Endothelial cell of umbilical vein (primary cell): ENCODE measurements around the gene TRIM58. TPM values are rescaled to one million over a fixed set of nuclear protein-coding genes. Genes with fewer than 3 reads are reported as not detected.

Source experiments
- BruUV-seq: library from RNA; stranded (reverse); fragments of 400-500 nt; replicated peaks from 2 replicates; lab custom pipeline; 2021; lab: Mats Ljungman, UMichigan
- CTCF ChIA-PET: fragments of 300-600, 350-600 bp; sonication (Branson Sonifier 250); formaldehyde crosslinking; loops from one replicate; lab custom pipeline; 2021; ENCODE audit warnings: antibody characterized with exemption, inconsistent platforms; lab: Charles Lee
- POLR2A ChIA-PET: fragments of 300-600, 350-600 bp; sonication (Branson Sonifier 250); formaldehyde crosslinking; loops from one replicate; lab custom pipeline; 2021; ENCODE audit warnings: antibody characterized with exemption, inconsistent platforms; lab: Charles Lee
- DNase-seq: peaks from one replicate; pipeline ENCODE4 v3.0.0-alpha.2; 2011; ENCODE audit warnings: low read depth, low spot score
- FAIRE-seq: peaks from 2 replicates; lab custom pipeline; 2011; peaks lifted over from hg19 to GRCh38; lab: Jason Lieb, UNC
- H2AFZ ChIP-seq: 2 replicates; pipeline ENCODE4 v1.6.0; 2012; ENCODE audit warnings: low read depth, low read length, control low read depth, inconsistent platforms
- H3K27ac ChIP-seq: 2 replicates; pipeline ENCODE4 v1.5.1; 2011; ENCODE audit warnings: low read depth, mild to moderate bottlenecking, control low read depth, low read length, moderate library complexity; ENCODE audit not compliant: insufficient read depth
- H3K27me3 ChIP-seq, 2 experiments: 2 replicates each; pipeline versions ENCODE4 v1.6.0 to v1.6.1; 2011; ENCODE audit warnings: low read length in 2 of 2, mixed read lengths in 1 of 2; ENCODE audit not compliant: control insufficient read depth in 2 of 2, insufficient read depth in 2 of 2
- H3K36me3 ChIP-seq, 2 experiments: 2 replicates in 1 of 2; 3 replicates in 1 of 2; pipeline ENCODE4 v1.5.1; 2011; ENCODE audit warnings: low read length in 2 of 2, mild to moderate bottlenecking in 1 of 2, moderate library complexity in 1 of 2; ENCODE audit not compliant: control insufficient read depth in 2 of 2, insufficient read depth in 2 of 2; ENCODE audit errors: extremely low read depth in 1 of 2
- H3K4me1 ChIP-seq: 3 replicates; pipeline ENCODE4 v1.5.1; 2011; ENCODE audit warnings: mild to moderate bottlenecking, low read length; ENCODE audit not compliant: control insufficient read depth, insufficient read depth; ENCODE audit errors: extremely low read depth
- H3K4me2 ChIP-seq: 2 replicates; pipeline ENCODE4 v1.6.1; 2011; ENCODE audit warnings: low read length, control low read depth, mixed read lengths; ENCODE audit not compliant: insufficient read depth
- H3K4me3 ChIP-seq, 3 experiments: fragments of 200-600 bp in 1 of 3; sonication (generic), shearing (Covaris generic) in 1 of 3; replicated peaks in 1 of 3; 2 replicates each; pipeline ENCODE4 v1.5.1; 2011 to 2016; ENCODE audit warnings: control low read depth in 3 of 3, low read length in 3 of 3, mild to moderate bottlenecking in 2 of 3, inconsistent platforms in 1 of 3, low read depth in 1 of 3, moderate library complexity in 1 of 3; ENCODE audit not compliant: insufficient read depth in 1 of 3
- H3K79me2 ChIP-seq: 2 replicates; pipeline ENCODE4 v1.6.0; 2012; ENCODE audit warnings: low read length, inconsistent platforms; ENCODE audit not compliant: control insufficient read depth, insufficient read depth
- H3K9ac ChIP-seq: replicated peaks from 2 replicates; pipeline ENCODE3; 2011; ENCODE audit warnings: low read length, control low read depth; ENCODE audit not compliant: insufficient read depth; ENCODE audit errors: extremely low read depth
- H3K9me1 ChIP-seq: replicated peaks from 3 replicates; pipeline ENCODE4 v1.6.0; 2011; ENCODE audit warnings: mild to moderate bottlenecking, low read length; ENCODE audit not compliant: control insufficient read depth, insufficient read depth; ENCODE audit errors: extremely low read depth
- H3K9me3 ChIP-seq: replicated peaks from 2 replicates; pipeline ENCODE4 v1.5.1; 2012; ENCODE audit warnings: low read length, inconsistent platforms; ENCODE audit not compliant: control insufficient read depth, insufficient read depth
- H4K20me1 ChIP-seq: replicated peaks from 2 replicates; pipeline ENCODE3; 2011; ENCODE audit warnings: mild to moderate bottlenecking, low read length; ENCODE audit not compliant: control insufficient read depth, insufficient read depth; ENCODE audit errors: extremely low read depth
- EZH2 ChIP-seq: IDR thresholded peaks from 2 replicates; pipeline ENCODE4 v1.6.1; 2012; ENCODE audit warnings: borderline replicate concordance, low read depth, mild to moderate bottlenecking, moderate library complexity, low read length, inconsistent platforms; ENCODE audit not compliant: severe bottlenecking
- FOS ChIP-seq: IDR thresholded peaks from 2 replicates; pipeline ENCODE4 v1.6.1; 2011; ENCODE audit warnings: mild to moderate bottlenecking, low read length, moderate library complexity, borderline replicate concordance; ENCODE audit not compliant: insufficient read depth
- GATA2 ChIP-seq: IDR thresholded peaks from 2 replicates; pipeline ENCODE4 v1.7.0; 2011; ENCODE audit warnings: low read depth, mild to moderate bottlenecking, moderate library complexity, mixed read lengths, low read length; ENCODE audit not compliant: insufficient read length, insufficient read depth
- JUN ChIP-seq: IDR thresholded peaks from 2 replicates; pipeline ENCODE4 v1.6.1; 2011; ENCODE audit warnings: borderline replicate concordance, low read depth; ENCODE audit not compliant: insufficient read length, insufficient read depth
- MYC ChIP-seq: IDR thresholded peaks from one replicate; pipeline ENCODE4 v1.6.1; 2011; ENCODE audit warnings: mild to moderate bottlenecking, low read depth, low read length
- POLR2A ChIP-seq: IDR thresholded peaks from 2 replicates; pipeline ENCODE4 v1.6.1; 2012; ENCODE audit warnings: low read depth, mild to moderate bottlenecking, control low read depth, low read length
- POLR2AphosphoS5 ChIP-seq: IDR thresholded peaks from 2 replicates; pipeline ENCODE4 v1.6.1; 2012; ENCODE audit warnings: low read depth, mild to moderate bottlenecking, control low read depth, low read length, moderate library complexity; ENCODE audit not compliant: insufficient read depth
- dilution Hi-C: fragments of 300-500 bp; cut with MboI; formaldehyde crosslinking; loops from one replicate; pipeline ENCODE4 v1.15.0; 2019; ENCODE audit warnings: low sequenced_read_pairs; ENCODE audit not compliant: extremely low pct_ligation_motif_present
- intact Hi-C: fragments of 100-400 bp; cut with micrococcal nuclease; formaldehyde crosslinking; loops from one replicate; pipeline ENCODE4 v1.10.0; 2022
- polyA plus RNA-seq, 4 experiments: library from polyadenylated mRNA; depleted of rRNA in 3 of 4; stranded (reverse) in 3 of 4; unstranded in 1 of 4; fragments of >200 nt; gene quantifications; 2 replicates each; pipeline versions ENCODE4 v1.2.1 to v1.2.3, GENCODE V29; 2011 to 2012; ENCODE audit warnings: missing spikeins in 1 of 4
- total RNA-seq: library from RNA; stranded (reverse); gene quantifications from 2 replicates; pipeline ENCODE4 v1.2.3, GENCODE V29; 2021
- TF ChIP-seq, protein P1 (sequence below): IDR thresholded peaks from 2 replicates; pipeline ENCODE4 v1.6.1; 2011; ENCODE audit not compliant: insufficient read depth, insufficient read length
- TF ChIP-seq, protein P2 (sequence below), 2 donors: IDR thresholded peaks; 1 replicate in 1 of 2; 2 replicates in 1 of 2; pipeline ENCODE4 v1.5.1; 2011; ENCODE audit warnings: low read length in 2 of 2, mild to moderate bottlenecking in 2 of 2, moderate library complexity in 2 of 2, control low read depth in 1 of 2, inconsistent platforms in 1 of 2, low read depth in 1 of 2; ENCODE audit not compliant: insufficient read depth in 1 of 2; ENCODE audit errors: extremely low read depth in 1 of 2

The TRIM58 gene
- total and polyA plus RNA-seq, 2 donors (not counting 3 experiments of a cell fraction or from before 2014, with no cell fraction given), result not detected

DNA sequence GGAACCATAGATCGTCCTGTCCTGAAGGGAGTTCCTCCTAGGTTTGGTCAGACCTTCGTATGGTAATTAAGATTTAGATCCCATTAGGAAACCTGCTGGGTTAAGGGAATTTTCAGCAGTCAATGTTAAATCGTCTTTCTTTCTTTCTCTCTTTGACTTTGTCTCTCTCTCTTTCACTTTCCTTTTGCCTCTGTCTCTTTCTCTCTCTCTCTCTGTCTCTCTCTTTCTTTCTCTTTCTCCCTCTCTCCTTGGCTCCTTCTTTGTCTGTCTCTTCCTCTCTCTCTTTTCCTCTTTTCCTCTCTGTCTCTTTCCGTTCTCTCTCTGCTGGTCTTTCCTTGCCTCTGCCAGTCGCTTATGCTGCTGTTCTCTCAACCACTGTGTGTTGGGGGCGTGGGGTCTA is 47.1 kb downstream of the TRIM58 start:
- dilution Hi-C loops, result no loop called here

More for the DNA sequence above, 47.1 kb downstream of the TRIM58 start:
- POLR2A ChIA-PET, result no interaction called here
- Histone ChIP-seq H3K36me3 (no peaks in the 10 kb centered on the region), H3K4me3 (no peak overlapping the region), H3K27ac (no peak overlapping the region), H4K20me1 (no peaks in the 10 kb centered on the region), H3K4me2 (no peak overlapping the region), H3K27me3 (no peaks in the 10 kb centered on the region), H2AFZ (no peak overlapping the region), H3K4me1 (no peaks in the 10 kb centered on the region), H3K9me3 (peaks cover 1% of the 10 kb centered on the region), H3K9ac (no peak overlapping the region), H3K79me2 (no peaks in the 10 kb centered on the region), H3K9me1 (no peaks in the 10 kb centered on the region)
- FAIRE-seq, result no peak
- intact Hi-C loops, result no loop called here
- DNase-seq, result no peak
- BruUV-seq, result no TSS peak
- CTCF ChIA-PET, result no interaction called here
- no peak for TF ChIP-seq EZH2
- no peak for TF ChIP-seq POLR2A
- TF ChIP-seq POLR2AphosphoS5, result no peak
- TF ChIP-seq MYC, result no peak
- TF ChIP-seq, protein P1, sequence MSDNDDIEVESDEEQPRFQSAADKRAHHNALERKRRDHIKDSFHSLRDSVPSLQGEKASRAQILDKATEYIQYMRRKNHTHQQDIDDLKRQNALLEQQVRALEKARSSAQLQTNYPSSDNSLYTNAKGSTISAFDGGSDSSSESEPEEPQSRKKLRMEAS, result no peak
- TF ChIP-seq GATA2, result no peak
- TF ChIP-seq, protein P2, sequence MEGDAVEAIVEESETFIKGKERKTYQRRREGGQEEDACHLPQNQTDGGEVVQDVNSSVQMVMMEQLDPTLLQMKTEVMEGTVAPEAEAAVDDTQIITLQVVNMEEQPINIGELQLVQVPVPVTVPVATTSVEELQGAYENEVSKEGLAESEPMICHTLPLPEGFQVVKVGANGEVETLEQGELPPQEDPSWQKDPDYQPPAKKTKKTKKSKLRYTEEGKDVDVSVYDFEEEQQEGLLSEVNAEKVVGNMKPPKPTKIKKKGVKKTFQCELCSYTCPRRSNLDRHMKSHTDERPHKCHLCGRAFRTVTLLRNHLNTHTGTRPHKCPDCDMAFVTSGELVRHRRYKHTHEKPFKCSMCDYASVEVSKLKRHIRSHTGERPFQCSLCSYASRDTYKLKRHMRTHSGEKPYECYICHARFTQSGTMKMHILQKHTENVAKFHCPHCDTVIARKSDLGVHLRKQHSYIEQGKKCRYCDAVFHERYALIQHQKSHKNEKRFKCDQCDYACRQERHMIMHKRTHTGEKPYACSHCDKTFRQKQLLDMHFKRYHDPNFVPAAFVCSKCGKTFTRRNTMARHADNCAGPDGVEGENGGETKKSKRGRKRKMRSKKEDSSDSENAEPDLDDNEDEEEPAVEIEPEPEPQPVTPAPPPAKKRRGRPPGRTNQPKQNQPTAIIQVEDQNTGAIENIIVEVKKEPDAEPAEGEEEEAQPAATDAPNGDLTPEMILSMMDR (IDR thresholded peaks at IDR 0.05; ENCODE audit: extremely low read depth in 1 of 2, insufficient read depth in 1 of 2, low read depth in 1 of 2, low read length in 2 of 2), result no peak
- no peak for TF ChIP-seq JUN
- TF ChIP-seq FOS, result no peak
